H1 (cell line): Measurements from ENCODE around the gene TCF7L2. TPM values are rescaled to one million over a fixed set of nuclear protein-coding genes. Genes with fewer than 3 reads are reported as not detected.
A peak's percentile ranks its signal among the peaks of the same experiment; 100 is the strongest.

Source experiments
- CTCF ChIA-PET: fragments of 300-600 bp; sonication (Branson Sonifier 250); formaldehyde crosslinking; loops from one replicate; lab custom pipeline; 2021; ENCODE audit not compliant: partially characterized antibody; lab: Charles Lee
- POLR2A ChIA-PET: fragments of 300-600 bp; sonication (Branson Sonifier 250); formaldehyde crosslinking; loops from one replicate; lab custom pipeline; 2021; ENCODE audit warnings: inconsistent platforms; ENCODE audit not compliant: partially characterized antibody; lab: Charles Lee
- DNase-seq, 2 experiments: peaks; one replicate each; pipeline versions ENCODE4 v3.0.0 to v3.0.0-alpha.2; 2010 to 2022; ENCODE audit warnings: low spot score in 2 of 2, low read depth in 1 of 2, mixed read lengths in 1 of 2
- FAIRE-seq: peaks from 2 replicates; lab custom pipeline; 2011; peaks lifted over from hg19 to GRCh38; lab: Jason Lieb, UNC
- H2AFZ ChIP-seq: 2 replicates; pipeline ENCODE4 v1.8.1; 2012; ENCODE audit warnings: low read length, inconsistent platforms
- H2AK5ac ChIP-seq: 2 replicates; pipeline ENCODE4 v1.6.1; 2013; ENCODE audit warnings: low read depth, low read length
- H2BK120ac ChIP-seq: replicated peaks from 2 replicates; pipeline ENCODE3; 2013; ENCODE audit warnings: low read depth, low read length, inconsistent platforms
- H2BK12ac ChIP-seq: 2 replicates; pipeline ENCODE4 v1.6.1; 2013; ENCODE audit warnings: low read depth, low read length
- H2BK15ac ChIP-seq: 2 replicates; pipeline ENCODE4 v1.6.1; 2013; ENCODE audit warnings: low read length
- H2BK20ac ChIP-seq: 2 replicates; pipeline ENCODE4 v1.6.1; 2013; ENCODE audit warnings: low read length
- H2BK5ac ChIP-seq: 2 replicates; pipeline ENCODE4 v1.6.1; 2013; ENCODE audit warnings: low read depth, low read length
- H3K14ac ChIP-seq: 2 replicates; pipeline ENCODE4 v1.6.1; 2013; ENCODE audit warnings: inconsistent platforms; ENCODE audit not compliant: insufficient read length
- H3K18ac ChIP-seq: 2 replicates; pipeline ENCODE4 v1.6.1; 2013; ENCODE audit warnings: low read length; ENCODE audit errors: extremely low read depth
- H3K23ac ChIP-seq: 2 replicates; pipeline ENCODE4 v1.6.1; 2013; ENCODE audit warnings: inconsistent platforms; ENCODE audit not compliant: insufficient read length
- H3K23me2 ChIP-seq: 2 replicates; pipeline ENCODE4 v1.6.1; 2013; ENCODE audit warnings: low read depth, low read length
- H3K27ac ChIP-seq: 2 replicates; pipeline ENCODE4 v1.6.1; 2011; ENCODE audit warnings: low read depth, low read length, inconsistent platforms
- H3K27me3 ChIP-seq, 4 experiments: replicated peaks in 1 of 4; 1 replicate in 1 of 4; 2 replicates in 3 of 4; pipeline versions ENCODE4 v1.6.1 to v1.8.1; 2011 to 2013; ENCODE audit warnings: low read length in 3 of 4, mild to moderate bottlenecking in 3 of 4, inconsistent platforms in 2 of 4, mixed read lengths in 2 of 4, moderate library complexity in 1 of 4; ENCODE audit not compliant: control insufficient read depth in 3 of 4, insufficient read depth in 3 of 4; ENCODE audit errors: extremely low read depth in 1 of 4
- H3K36me3 ChIP-seq, 4 experiments: 2 replicates each; pipeline versions ENCODE4 v1.6.1 to v1.8.1; 2011 to 2013; ENCODE audit warnings: mild to moderate bottlenecking in 4 of 4, low read length in 3 of 4, moderate library complexity in 2 of 4, control low read depth in 1 of 4, inconsistent platforms in 1 of 4; ENCODE audit not compliant: insufficient read depth in 4 of 4, control insufficient read depth in 2 of 4
- H3K4ac ChIP-seq: replicated peaks from 2 replicates; pipeline ENCODE3; 2013; ENCODE audit warnings: low read length, low read depth, mixed read lengths, inconsistent platforms; ENCODE audit not compliant: insufficient read length
- H3K4me1 ChIP-seq, 4 experiments: replicated peaks in 1 of 4; 1 replicate in 1 of 4; 2 replicates in 3 of 4; pipeline versions ENCODE4 v1.6.1 to v1.8.1; 2011 to 2013; ENCODE audit warnings: low read length in 3 of 4, inconsistent platforms in 2 of 4, mixed read lengths in 1 of 4; ENCODE audit not compliant: insufficient read depth in 4 of 4, control insufficient read depth in 3 of 4
- H3K4me2 ChIP-seq, 2 experiments: 2 replicates each; pipeline versions ENCODE4 v1.6.1 to v1.8.1; 2011 to 2013; ENCODE audit warnings: low read depth in 2 of 2, low read length in 2 of 2, control low read depth in 1 of 2, inconsistent platforms in 1 of 2, mild to moderate bottlenecking in 1 of 2; ENCODE audit not compliant: insufficient read depth in 1 of 2
- H3K4me3 ChIP-seq, 4 experiments: fragments of 200-600, 300-600 bp in 1 of 4; sonication (generic), shearing (Covaris generic), sonication (Bioruptor Twin) in 1 of 4; 2 replicates each; pipeline versions ENCODE4 v1.5.1 to v1.8.1; 2011 to 2016; ENCODE audit warnings: low read length in 4 of 4, low read depth in 3 of 4, control low read depth in 2 of 4, inconsistent platforms in 2 of 4, mild to moderate bottlenecking in 2 of 4, mixed read lengths in 1 of 4, moderate library complexity in 1 of 4; ENCODE audit not compliant: insufficient read depth in 2 of 4; ENCODE audit errors: extremely low read depth in 1 of 4
- H3K56ac ChIP-seq: replicated peaks from 2 replicates; pipeline ENCODE3; 2013; ENCODE audit warnings: low read depth, mild to moderate bottlenecking, mixed read lengths, low read length, inconsistent platforms; ENCODE audit not compliant: insufficient read length
- H3K79me1 ChIP-seq: 2 replicates; pipeline ENCODE4 v1.6.1; 2013; ENCODE audit warnings: low read depth, low read length, control low read depth
- H3K79me2 ChIP-seq, 2 experiments: 2 replicates each; pipeline versions ENCODE4 v1.6.1 to v1.8.1; 2012 to 2013; ENCODE audit warnings: low read length in 2 of 2, mild to moderate bottlenecking in 2 of 2, inconsistent platforms in 1 of 2; ENCODE audit not compliant: insufficient read depth in 2 of 2, control insufficient read depth in 1 of 2
- H3K9ac ChIP-seq, 4 experiments: replicated peaks in 1 of 4; 1 replicate in 1 of 4; 2 replicates in 3 of 4; pipeline versions ENCODE4 v1.6.1 to v1.8.1; 2011 to 2013; ENCODE audit warnings: low read depth in 3 of 4, low read length in 3 of 4, control low read depth in 2 of 4, mild to moderate bottlenecking in 2 of 4, moderate library complexity in 2 of 4, inconsistent platforms in 1 of 4; ENCODE audit errors: extremely low read depth in 1 of 4
- H3K9me3 ChIP-seq, 2 experiments: 2 replicates each; pipeline versions ENCODE4 v1.6.1 to v1.8.1; 2012 to 2013; ENCODE audit warnings: mild to moderate bottlenecking in 2 of 2, moderate library complexity in 2 of 2, control low read depth in 1 of 2, inconsistent platforms in 1 of 2, low read depth in 1 of 2, low read length in 1 of 2, mixed read lengths in 1 of 2; ENCODE audit not compliant: insufficient read depth in 2 of 2
- H4K20me1 ChIP-seq, 2 experiments: replicated peaks in 1 of 2; 2 replicates each; pipeline versions ENCODE3 to v1.8.1; 2011 to 2013; ENCODE audit warnings: inconsistent platforms in 2 of 2, low read length in 2 of 2, mild to moderate bottlenecking in 1 of 2; ENCODE audit not compliant: insufficient read depth in 2 of 2, control insufficient read depth in 1 of 2
- H4K5ac ChIP-seq: 2 replicates; pipeline ENCODE4 v1.6.1; 2013; ENCODE audit warnings: low read length, low read depth, mixed read lengths, inconsistent platforms; ENCODE audit not compliant: insufficient read length
- H4K8ac ChIP-seq: 2 replicates; pipeline ENCODE4 v1.8.0; 2013; ENCODE audit warnings: mild to moderate bottlenecking, moderate library complexity, low read length, inconsistent platforms; ENCODE audit not compliant: insufficient read depth; ENCODE audit errors: extremely low read depth
- H4K91ac ChIP-seq: replicated peaks from 2 replicates; pipeline ENCODE3; 2013; ENCODE audit warnings: low read length, mixed read lengths, inconsistent platforms; ENCODE audit not compliant: insufficient read length
- BRCA1 ChIP-seq: IDR thresholded peaks from 2 replicates; pipeline ENCODE4 v1.6.1; 2012; ENCODE audit warnings: low read depth, low read length, improper control_type of control experiment
- CHD2 ChIP-seq: IDR thresholded peaks from 2 replicates; pipeline ENCODE4 v1.6.1; 2012; ENCODE audit warnings: low read length, improper control_type of control experiment
- EP300 ChIP-seq, 2 experiments: IDR thresholded peaks; 1 replicate in 1 of 2; 2 replicates in 1 of 2; pipeline ENCODE4 v1.6.1; 2011 to 2012; ENCODE audit warnings: low read depth in 2 of 2, low read length in 2 of 2, mild to moderate bottlenecking in 2 of 2, borderline replicate concordance in 1 of 2, inconsistent platforms in 1 of 2, moderate library complexity in 1 of 2
- GABPA ChIP-seq: IDR thresholded peaks from 2 replicates; pipeline ENCODE4 v1.6.1; 2011; ENCODE audit warnings: mild to moderate bottlenecking, low read length, moderate library complexity, borderline replicate concordance; ENCODE audit not compliant: insufficient read depth
- SP2 ChIP-seq: IDR thresholded peaks from 2 replicates; pipeline ENCODE4 v1.6.1; 2012; ENCODE audit warnings: mild to moderate bottlenecking, low read length, inconsistent platforms
- USF2 ChIP-seq: IDR thresholded peaks from 2 replicates; pipeline ENCODE4 v1.6.1; 2011; ENCODE audit warnings: low read length, improper control_type of control experiment
- WGBS, 2 experiments: shearing (Covaris generic) in 1 of 2; methylation state at CpG; one replicate each; pipeline versions ENCODE4 v1.1.6 to v1.1.7; 2013 to 2015; ENCODE audit warnings: low lambda C conversion rate in 2 of 2, mixed read lengths in 2 of 2, inconsistent platforms in 1 of 2, low coverage in 1 of 2, missing lambda C conversion rate in 1 of 2; ENCODE audit not compliant: insufficient replicate concordance in 2 of 2, insufficient coverage in 1 of 2, insufficient read length in 1 of 2; ENCODE audit errors: extremely low coverage in 1 of 2, missing lambda C conversion rate in 1 of 2; 5-methylcytosine and 5-hydroxymethylcytosine counted together
- polyA plus RNA-seq, 7 experiments: library from polyadenylated mRNA; depleted of rRNA in 3 of 7; stranded (reverse) in 5 of 7; unstranded in 2 of 7; fragments of >200 nt in 5 of 7; fragments of 200-250 nt in 2 of 7; gene quantifications; 1 replicate in 5 of 7; 2 replicates in 1 of 7; 4 replicates in 1 of 7; pipeline versions ENCODE4 v1.2.1 to v1.2.3, GENCODE V29; 2011 to 2013; ENCODE audit warnings: missing spikeins in 2 of 7, mixed read lengths in 2 of 7
- total RNA-seq: library from RNA; stranded (reverse); fragmentation: NEBNext Ultra II Directional; extraction: Animal tissue kit (Norgen Biotek cat#: 25700); gene quantifications from 2 replicates; pipeline ENCODE4 v1.2.1, GENCODE V29; 2021

Gene TCF7L2
- total and polyA plus RNA-seq, 2 of the 8 experiments (the other 6 are each of a cell fraction or from before 2014, with no cell fraction given) = 33.9 to 67.3 TPM

- Histone ChIP-seq H3K9ac (no peak overlapping the region), H3K79me2 (no peaks in the 10 kb centered on the region), H3K9me3 (no peaks in the 10 kb centered on the region), H3K4me2 (no peak overlapping the region), H2AK5ac (no peak overlapping the region), H2AFZ (no peak overlapping the region), H3K79me1 (no peaks in the 10 kb centered on the region), H3K27me3 (no peaks in the 10 kb centered on the region), H2BK12ac (no peak overlapping the region), H3K4me1 (peaks cover 0 to 5% (median 3%) of the 10 kb centered on the region in 4 experiments; a peak in 5 of 7 replicates), H2BK15ac (no peak overlapping the region), H3K27ac (no peak overlapping the region), H3K23me2 (no peaks in the 10 kb centered on the region), H2BK20ac (no peak overlapping the region), H3K36me3 (no peaks in the 10 kb centered on the region), H3K14ac (no peak overlapping the region), H3K4ac (no peak overlapping the region), H3K18ac (no peak overlapping the region), H4K91ac (no peak overlapping the region), H3K23ac (no peak overlapping the region), H2BK5ac (no peak overlapping the region), H3K4me3 (no peak overlapping the region), H4K20me1 (no peaks in the 10 kb centered on the region), H3K56ac (no peak overlapping the region), H4K8ac (no peak overlapping the region), H4K5ac (no peak overlapping the region), H2BK120ac (no peak overlapping the region)
- FAIRE-seq = no peak
- ChIA-PET CTCF (interaction anchor here (1.8 to 2.7 kb wide), 2 partner anchors 10 to 41 kb away, joined by 5 to 15 read pairs; no protein-coding TSS in a partner anchor), POLR2A (interaction anchor here (1.0 to 1.2 kb wide), 3 partner anchors 10 to 13 kb away, joined by 3 read pairs; no protein-coding TSS in a partner anchor)
- peak in 1 of 2 experiments; percentile 22 for DNase-seq
- WGBS, 2 experiments = 90% methylated on average over 3 of the region's 3 CpGs; no CpG with 5 or more reads in 1 of the 2 experiments
- TF ChIP-seq USF2 (no peak), BRCA1 (no peak), CHD2 (no peak), SP2 (no peak), GABPA (no peak), EP300 (IDR thresholded peaks at IDR 0.05; ENCODE audit: borderline replicate concordance in 1 of 2, low read depth in 2 of 2, low read length in 2 of 2) (no peak)
Observed at GRCh38 chr10:113175176-113175575, 225.1 kb downstream of the TCF7L2 start.
